ENCODE data around the gene ANKRD30A.
"Not testable (repeated sequence)": the region's sequence is repeated elsewhere in the genome, so short reads cannot be mapped to it uniquely, and the experiment has no call there.

Gene ANKRD30A

DNA sequence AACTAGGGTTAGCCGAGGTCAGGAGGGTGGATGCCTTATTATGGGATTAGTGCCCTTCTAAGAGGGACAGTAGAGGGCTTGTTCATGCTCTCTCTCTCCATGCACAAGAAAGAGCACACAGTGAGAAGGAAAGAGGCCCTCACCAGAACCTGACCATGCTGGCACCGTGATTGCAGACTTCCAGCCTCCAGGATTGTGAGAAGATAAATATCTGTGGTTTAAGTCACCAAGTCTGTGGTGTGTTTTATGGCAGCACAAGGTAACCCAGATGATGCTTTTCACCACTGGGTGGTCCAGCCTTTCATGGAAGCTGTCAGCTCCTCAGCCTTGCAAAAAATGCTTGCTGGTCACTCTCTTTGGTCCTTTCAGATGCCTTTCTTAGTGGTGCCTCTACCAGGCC, 175.9 kb downstream of the ANKRD30A start:
- H3K4me3 Mint-ChIP-seq = no peak overlapping the region

DNA sequence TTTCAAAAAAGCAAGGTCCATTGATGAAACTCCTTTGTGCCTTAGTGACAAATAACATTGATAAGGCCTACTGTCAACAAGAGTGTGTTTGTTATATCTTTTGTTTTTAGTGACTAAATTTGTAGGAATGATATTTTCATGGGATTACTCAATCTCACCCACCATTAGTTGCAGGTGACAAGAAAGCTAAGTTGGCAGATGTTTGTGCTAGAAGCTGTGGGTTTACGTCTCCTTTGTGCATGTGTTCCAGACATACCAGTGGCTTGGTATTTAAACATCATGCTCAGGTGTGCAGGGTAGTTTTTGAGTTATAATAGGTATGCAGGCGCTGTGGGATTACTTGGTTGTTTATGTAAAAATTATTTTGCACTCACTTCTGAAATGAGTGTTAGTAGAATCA, 178.6 kb downstream of the ANKRD30A start:
- Mint-ChIP-seq H3K9me3 (peaks cover 4 to 9% of the 10 kb centered on the region in 2 donors), H3K27ac (no peak overlapping the region), H3K4me1 (no peaks in the 10 kb centered on the region), H3K36me3 (no peaks in the 10 kb centered on the region), H3K27me3 (no peaks in the 10 kb centered on the region), H3K4me3 (no peak overlapping the region)
- ATAC-seq (replicated peaks) (no peak), DNase-seq (no peak)

More for the DNA sequence above, 175.9 kb downstream of the ANKRD30A start:
- ATAC-seq (replicated peaks) (no peak), DNase-seq (no peak)
- Mint-ChIP-seq H3K4me1 (no peaks in the 10 kb centered on the region), H3K36me3 (no peaks in the 10 kb centered on the region), H3K27me3 (no peaks in the 10 kb centered on the region), H3K27ac (no peak overlapping the region), H3K9me3 (peaks cover 7% of the 10 kb centered on the region in 2 donors)

DNA sequence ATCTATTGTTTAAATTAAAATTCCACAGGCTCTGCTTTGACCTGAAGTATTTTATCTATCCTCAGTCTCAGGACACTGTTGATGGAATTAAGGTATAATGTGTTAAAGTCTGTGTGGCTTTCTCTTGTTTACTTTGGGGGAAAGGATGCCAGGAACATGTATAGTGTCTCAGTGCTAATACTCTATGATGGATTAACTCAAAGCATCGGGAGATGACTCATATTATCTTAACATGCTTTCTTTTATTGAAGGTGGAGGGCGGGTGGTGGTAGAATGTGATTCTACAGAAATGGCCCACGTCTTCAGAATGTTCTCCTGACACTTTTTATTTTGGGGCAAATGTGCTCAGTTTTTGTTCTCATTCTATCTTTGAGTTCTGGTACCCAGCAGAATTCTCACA, 189.0 kb downstream of the ANKRD30A start:
- Mint-ChIP-seq H3K9me3 (peaks cover 7 to 12% of the 10 kb centered on the region in 2 donors), H3K27me3 (no peaks in the 10 kb centered on the region), H3K4me3 (no peak overlapping the region), H3K27ac (no peak overlapping the region), H3K36me3 (no peaks in the 10 kb centered on the region), H3K4me1 (no peaks in the 10 kb centered on the region)
- ATAC-seq (replicated peaks) (no peak), DNase-seq (no peak)

DNA sequence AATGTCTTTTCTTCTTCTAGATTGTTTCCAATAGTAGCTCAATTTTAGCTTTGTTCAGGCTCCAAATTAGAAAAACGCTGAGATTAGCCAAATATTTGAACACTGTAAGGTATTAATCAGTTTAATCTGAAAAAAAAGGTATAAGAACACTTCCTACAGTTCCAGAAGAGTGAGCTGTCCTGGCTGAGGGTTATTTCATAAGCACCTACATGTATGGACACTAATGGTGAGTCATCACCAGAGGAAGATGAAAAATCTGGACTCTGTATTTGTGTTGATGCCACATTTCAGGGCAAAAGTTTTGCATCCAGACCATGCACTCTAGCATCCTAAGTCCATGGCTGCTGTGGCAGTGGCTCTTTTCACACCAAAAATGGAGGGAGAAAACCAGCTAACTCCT, 189.5 kb downstream of the ANKRD30A start:
- no peak for DNase-seq
- ATAC-seq (replicated peaks) = no peak
- Mint-ChIP-seq H3K4me1 (no peaks in the 10 kb centered on the region), H3K27ac (no peak overlapping the region), H3K36me3 (no peaks in the 10 kb centered on the region), H3K27me3 (no peaks in the 10 kb centered on the region), H3K4me3 (no peak overlapping the region), H3K9me3 (peaks cover 7 to 14% of the 10 kb centered on the region in 2 donors)

DNA sequence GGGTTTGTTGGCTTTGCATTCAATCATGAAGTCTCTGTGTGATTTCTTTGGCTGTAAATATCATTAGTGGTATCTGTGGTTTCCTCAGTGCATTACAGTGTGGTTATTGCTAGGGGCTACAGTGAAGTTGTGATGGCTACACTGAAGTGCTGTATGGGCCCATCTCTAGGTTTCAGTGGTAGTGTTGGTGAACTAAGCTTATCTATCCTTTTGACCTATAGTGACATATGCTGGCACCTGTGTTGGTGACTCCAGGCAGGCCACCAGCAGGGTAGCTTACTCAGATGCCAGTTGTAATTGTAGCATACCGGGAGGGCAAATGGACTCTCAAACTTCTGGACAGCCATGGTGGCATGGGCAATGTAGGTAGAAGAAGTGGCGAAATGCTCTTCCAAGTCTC, 219.0 kb downstream of the ANKRD30A start:
- no peak for ATAC-seq (replicated peaks)
- no peaks in the 10 kb centered on the region for H3K27me3 Mint-ChIP-seq
- no peak overlapping the region for H3K4me3 Mint-ChIP-seq
- no peak overlapping the region for H3K27ac Mint-ChIP-seq
- peaks cover 11 to 18% of the 10 kb centered on the region in 2 donors for H3K9me3 Mint-ChIP-seq
- no peaks in the 10 kb centered on the region for H3K4me1 Mint-ChIP-seq
- no peak for DNase-seq
- H3K36me3 Mint-ChIP-seq = no peaks in the 10 kb centered on the region

DNA sequence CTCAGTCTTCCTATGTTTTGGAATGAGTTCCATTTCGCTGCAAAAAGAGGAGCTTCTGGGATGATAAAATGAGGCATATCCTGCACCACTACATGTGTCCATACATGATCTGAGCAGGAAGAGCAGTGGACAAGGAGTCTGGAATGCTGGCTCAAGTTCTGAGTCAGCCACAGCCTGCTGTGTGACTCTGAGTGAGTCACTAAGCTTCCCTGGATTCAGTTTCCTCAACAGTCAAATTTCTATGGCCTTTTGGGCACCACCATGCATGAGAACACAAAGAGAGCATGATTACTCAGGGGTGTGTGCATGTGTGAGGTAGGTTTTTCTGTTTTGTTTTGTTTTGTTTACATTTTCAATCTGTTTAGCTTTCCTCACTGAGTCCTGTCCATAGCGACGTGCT, 254.6 kb downstream of the ANKRD30A start:
- Mint-ChIP-seq H3K4me1 (no peaks in the 10 kb centered on the region), H3K9me3 (peaks cover 11 to 12% of the 10 kb centered on the region in 2 donors), H3K36me3 (no peaks in the 10 kb centered on the region), H3K27ac (no peak overlapping the region), H3K27me3 (no peaks in the 10 kb centered on the region), H3K4me3 (no peak overlapping the region)
- no peak for DNase-seq
- no peak for ATAC-seq (replicated peaks)

DNA sequence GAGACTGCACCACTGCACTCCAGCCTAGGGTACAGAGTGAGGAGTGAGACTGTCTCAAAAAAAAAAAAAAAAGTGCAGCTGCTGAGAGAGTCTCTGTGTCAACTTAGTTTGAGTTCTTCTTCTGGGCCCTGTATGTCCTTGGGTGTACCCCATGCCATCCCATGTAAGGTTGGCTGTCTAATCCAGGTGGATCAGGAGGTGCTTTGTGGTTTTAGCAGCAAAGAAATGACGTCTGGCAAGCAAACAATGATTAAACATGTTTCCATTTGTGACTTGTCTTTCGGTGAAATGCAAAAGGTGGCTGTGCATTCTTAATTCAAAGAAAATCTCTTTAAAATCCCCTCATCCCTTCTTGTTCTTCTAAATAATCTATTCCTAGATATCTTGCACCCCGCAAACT, 255.9 kb downstream of the ANKRD30A start:
- no peaks in the 10 kb centered on the region for H3K36me3 Mint-ChIP-seq
- no peaks in the 10 kb centered on the region for H3K4me1 Mint-ChIP-seq
- no peak for DNase-seq
- H3K27me3 Mint-ChIP-seq = no peaks in the 10 kb centered on the region
- H3K9me3 Mint-ChIP-seq = peaks cover 11 to 13% of the 10 kb centered on the region in 2 donors
- H3K27ac Mint-ChIP-seq = no peak overlapping the region
- H3K4me3 Mint-ChIP-seq = no peak overlapping the region
- no peak for ATAC-seq (replicated peaks)

DNA sequence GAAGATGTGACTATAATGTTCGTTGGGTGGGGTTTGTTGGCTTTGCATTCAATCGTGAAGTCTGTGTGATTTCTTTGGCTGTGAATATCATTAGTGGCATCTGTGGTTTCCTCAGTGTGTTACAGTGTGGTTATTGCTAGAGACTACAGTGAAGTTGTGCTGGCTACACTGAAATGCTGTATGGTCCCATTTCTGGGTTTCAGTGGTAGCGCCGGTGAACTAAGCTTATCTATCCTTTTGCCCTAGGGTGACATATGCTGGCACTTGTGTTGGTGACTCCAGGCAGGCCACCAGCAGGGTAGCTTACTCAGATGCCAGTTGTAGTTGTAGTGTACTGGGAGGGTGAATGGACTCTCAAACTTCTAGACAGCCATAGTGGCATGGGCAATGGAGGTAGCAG, 259.5 kb downstream of the ANKRD30A start:
- ATAC-seq (replicated peaks) = no peak
- Mint-ChIP-seq H3K4me3 (no peak overlapping the region), H3K4me1 (no peaks in the 10 kb centered on the region), H3K9me3 (peaks cover 11 to 12% of the 10 kb centered on the region in 2 donors), H3K27me3 (no peaks in the 10 kb centered on the region), H3K27ac (no peak overlapping the region), H3K36me3 (no peaks in the 10 kb centered on the region)
- no peak for DNase-seq

DNA sequence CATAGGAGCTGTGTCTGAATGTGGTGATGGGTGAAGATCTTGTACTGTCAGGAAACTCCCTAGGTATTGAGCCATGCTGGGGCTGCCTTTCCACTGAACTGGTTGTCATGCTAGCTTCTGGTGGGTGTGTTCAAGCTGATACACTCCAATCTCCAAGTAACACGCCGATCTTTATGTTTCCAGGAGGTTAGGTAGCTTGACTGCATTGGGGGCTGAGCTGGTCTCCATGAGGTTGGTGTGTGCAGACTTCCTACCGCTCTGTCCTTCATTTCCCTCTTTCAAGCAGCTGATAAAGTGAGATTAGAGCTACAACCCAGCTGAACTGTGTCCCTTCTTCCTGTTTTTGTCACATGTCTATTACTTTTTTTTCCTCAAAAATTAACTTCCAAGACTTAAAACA, 265.5 kb downstream of the ANKRD30A start:
- no peaks in the 10 kb centered on the region for H3K36me3 Mint-ChIP-seq
- ATAC-seq (replicated peaks) (no peak), DNase-seq (no peak)
- no peak overlapping the region for H3K4me3 Mint-ChIP-seq
- no peak overlapping the region for H3K27ac Mint-ChIP-seq
- H3K27me3 Mint-ChIP-seq = no peaks in the 10 kb centered on the region
- peaks cover 8 to 10% of the 10 kb centered on the region in 2 donors for H3K9me3 Mint-ChIP-seq
- H3K4me1 Mint-ChIP-seq = no peaks in the 10 kb centered on the region

DNA sequence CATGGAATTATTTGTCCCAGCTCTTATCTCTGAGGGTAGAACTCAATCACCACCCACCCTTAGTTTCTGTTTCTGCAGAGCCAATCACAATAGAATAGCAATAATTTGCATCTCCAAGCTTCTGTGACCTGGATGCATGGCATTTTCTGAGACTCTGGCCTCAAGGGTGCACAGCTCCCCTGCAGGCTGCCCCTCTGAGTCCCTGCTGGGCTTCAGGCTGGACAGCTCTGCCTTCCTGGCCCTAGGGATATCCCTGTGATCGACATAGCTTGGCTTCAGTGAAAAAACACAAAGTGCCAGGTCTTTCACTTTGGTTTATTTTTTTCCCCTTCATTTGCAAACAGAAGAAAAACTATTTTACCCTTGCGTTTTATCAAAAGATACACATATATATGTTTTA, 275.4 kb downstream of the ANKRD30A start:
- not testable (repeated sequence) for DNase-seq; H3K4me3 Mint-ChIP-seq; H3K27ac Mint-ChIP-seq; H3K9me3 Mint-ChIP-seq; H3K27me3 Mint-ChIP-seq; H3K36me3 Mint-ChIP-seq; ATAC-seq (replicated peaks); H3K4me1 Mint-ChIP-seq

DNA sequence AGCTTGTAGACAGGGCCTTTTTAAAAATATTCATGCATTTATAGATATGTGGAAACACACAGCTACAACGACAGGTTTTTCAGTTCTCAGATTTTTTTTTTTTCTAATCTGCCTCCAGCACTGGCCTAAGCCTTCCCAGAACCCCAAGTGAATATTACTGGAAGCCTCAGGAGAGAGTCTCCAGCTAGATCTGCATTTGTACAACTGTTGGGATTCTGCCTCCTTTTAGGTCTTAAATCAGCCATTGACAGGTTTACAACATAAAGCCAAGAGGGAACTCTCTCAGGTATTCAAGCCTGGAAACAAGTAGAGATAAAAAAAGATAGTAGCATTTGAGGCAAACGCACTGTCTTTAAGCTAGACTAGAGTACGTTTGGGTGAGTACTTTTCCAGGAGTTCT, 275.8 kb downstream of the ANKRD30A start:
- ATAC-seq (replicated peaks) = no peak
- H3K4me1 Mint-ChIP-seq = no peaks in the 10 kb centered on the region
- no peaks in the 10 kb centered on the region for H3K36me3 Mint-ChIP-seq
- no peak for DNase-seq
- H3K9me3 Mint-ChIP-seq = peaks cover 0 to 2% of the 10 kb centered on the region in 2 donors
- H3K4me3 Mint-ChIP-seq = no peak overlapping the region
- H3K27ac Mint-ChIP-seq = no peak overlapping the region
- H3K27me3 Mint-ChIP-seq = no peaks in the 10 kb centered on the region

DNA sequence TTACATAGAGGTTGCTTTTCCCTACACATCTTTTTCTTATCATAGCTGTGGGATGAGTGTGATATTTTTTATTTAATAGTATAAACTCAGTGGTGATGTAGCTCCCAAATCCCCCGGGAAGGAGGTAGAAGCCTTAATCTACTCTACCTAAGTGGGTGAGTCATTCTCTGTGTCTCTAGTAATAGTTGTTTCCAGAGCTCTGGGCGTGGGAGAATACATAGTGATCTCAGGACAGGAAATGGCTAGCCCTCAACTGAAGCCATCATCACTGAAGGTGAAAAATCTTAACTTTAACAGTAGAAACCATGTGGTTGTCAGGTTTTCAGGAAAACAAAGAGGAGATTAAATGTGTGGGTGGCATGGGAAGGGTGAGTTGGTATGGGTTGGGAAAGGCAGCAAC, 278.4 kb downstream of the ANKRD30A start:
- no peaks in the 10 kb centered on the region for H3K27me3 Mint-ChIP-seq
- H3K27ac Mint-ChIP-seq = no peak overlapping the region
- H3K36me3 Mint-ChIP-seq = no peaks in the 10 kb centered on the region
- peaks cover 4 to 5% of the 10 kb centered on the region in 2 donors for H3K9me3 Mint-ChIP-seq
- ATAC-seq (replicated peaks) (no peak), DNase-seq (no peak)
- H3K4me1 Mint-ChIP-seq = no peaks in the 10 kb centered on the region
- no peak overlapping the region for H3K4me3 Mint-ChIP-seq

Data from stimulated activated naive B cell treated with anti-CD40 and anti-IgM and Interleukin-4, amounts not matched to agents 10 μg/mL and 1 μg/mL and 100 μg/mL, for 72 hours (primary cell).